ENCODE measurements around the gene TSTD1.
"Not testable (repeated sequence)": the region's sequence is repeated elsewhere in the genome, so short reads cannot be mapped to it uniquely, and the experiment has no call there.

The TSTD1 gene

DNA sequence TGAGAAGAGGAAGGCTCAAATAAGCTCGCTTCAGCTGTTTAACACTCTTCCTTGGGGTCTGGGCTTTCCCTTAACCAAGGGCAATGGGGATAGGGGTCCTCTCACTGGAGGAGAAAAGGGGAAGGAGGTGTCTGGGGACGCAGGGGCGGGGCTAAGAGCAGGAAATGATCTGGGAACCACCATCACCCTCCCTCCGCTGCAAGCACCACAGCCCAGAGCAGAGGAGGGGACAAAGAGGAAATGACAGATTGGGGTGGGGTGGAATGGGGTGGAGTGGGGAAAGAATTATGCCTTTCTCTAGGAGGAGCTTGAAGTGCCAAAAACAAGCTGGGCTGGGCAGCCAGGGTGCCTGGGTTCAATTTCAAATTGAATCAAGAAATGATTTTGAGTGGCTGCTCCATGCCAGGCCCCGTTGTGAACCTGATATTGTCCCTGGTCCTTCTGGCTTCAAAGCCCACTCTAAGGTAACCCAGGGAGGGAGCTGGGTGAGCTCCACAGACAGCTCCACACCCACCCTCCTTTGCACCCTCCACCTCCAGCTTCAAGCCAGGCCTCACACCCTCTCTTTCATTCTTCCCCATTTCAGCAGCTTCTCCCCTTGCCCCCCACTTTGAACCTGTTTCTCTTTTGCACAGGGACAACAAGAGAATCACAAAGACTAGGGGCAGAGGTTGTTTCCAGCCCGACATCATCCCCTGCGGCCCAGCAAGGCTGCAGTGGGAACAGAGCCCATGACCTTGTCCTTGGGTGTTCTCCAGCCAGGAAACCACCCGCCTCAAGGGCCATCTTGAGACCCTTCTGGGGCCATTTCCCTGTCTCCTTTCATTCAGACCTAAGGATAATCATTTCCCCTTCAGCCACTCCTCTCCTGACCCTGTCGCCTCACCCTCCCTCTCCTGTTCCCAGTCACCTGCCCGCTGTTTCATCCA is 29.8 kb upstream of the TSTD1 start:
- no peak for DNase-seq

DNA sequence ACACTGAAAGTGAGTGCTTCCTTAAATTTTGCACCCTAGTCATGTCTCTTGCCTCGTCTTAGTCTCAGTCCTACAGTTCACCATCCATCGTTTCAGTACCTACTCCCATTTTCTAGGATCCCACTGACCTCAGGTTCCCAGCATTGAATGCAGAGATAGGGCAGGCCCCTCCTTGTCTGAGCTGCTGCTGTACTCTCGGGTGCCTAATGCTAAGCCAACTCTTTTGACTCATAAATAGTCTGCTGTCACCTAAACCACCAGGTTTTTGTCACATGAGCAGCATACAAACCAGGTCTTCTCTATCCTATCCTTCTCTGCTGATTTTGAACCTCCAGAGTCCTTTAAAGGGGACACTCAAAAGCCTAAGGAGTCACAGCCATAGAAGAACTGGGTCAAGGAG is 27.9 kb upstream of the TSTD1 start:
- no peak for DNase-seq

DNA sequence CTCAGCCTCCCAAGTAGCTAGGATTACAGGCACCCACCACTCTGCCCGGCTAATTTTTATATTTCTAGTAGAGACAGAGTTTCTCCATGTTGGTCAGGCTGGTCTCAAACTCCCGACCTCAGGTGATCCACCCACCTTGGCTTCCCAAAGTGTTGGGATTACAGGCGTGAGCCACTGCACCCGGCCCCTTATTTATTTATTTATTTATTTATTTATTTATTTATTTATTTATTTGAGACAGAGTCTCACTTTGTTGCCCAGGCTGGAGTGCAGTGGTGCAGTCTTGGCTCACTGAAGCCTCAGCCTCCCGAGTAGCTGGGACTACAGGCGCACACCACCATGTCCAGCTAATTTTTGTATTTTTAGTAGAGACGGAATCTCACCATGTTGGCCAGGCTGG is 26.9 kb upstream of the TSTD1 start:
- not testable (repeated sequence) for DNase-seq

DNA sequence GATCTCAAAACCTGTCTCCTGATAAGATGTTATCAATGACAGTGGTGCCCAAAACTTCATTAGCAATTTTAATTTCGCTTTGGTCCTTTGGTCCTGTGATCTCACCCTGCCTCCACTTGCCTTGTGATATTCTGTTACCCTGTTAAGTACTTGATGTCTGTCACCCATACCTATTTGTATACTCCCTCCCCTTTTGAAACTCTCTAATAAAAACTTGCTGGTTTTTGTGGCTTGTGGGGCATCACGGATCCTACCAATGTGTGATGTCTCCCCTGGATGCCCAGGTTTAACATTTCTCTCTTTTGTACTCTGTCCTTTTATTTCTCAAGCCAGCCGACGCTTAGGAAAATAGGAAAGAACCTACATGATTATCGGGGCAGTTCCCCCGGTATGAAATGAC is 25.2 kb upstream of the TSTD1 start:
- DNase-seq = not testable (repeated sequence)

DNA sequence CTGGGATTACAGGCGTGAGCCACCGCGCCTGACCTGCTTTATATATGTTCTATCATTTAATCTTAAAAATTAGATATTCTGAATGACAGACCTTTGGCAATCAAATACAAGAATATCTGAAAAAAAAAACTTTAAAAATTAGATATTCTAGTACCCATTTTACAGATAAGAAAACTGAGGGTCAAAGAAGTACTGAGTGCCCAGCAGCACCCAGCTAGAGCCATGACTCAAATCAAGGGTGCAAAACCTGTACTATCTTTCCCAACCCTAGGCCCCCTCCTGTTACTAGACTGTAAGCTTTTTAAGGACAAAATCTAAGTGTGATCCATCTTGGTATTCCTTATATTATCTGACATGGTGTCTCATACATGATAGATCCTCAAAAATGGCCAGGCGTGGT is 22.7 kb upstream of the TSTD1 start:
- no peak for DNase-seq

DNA sequence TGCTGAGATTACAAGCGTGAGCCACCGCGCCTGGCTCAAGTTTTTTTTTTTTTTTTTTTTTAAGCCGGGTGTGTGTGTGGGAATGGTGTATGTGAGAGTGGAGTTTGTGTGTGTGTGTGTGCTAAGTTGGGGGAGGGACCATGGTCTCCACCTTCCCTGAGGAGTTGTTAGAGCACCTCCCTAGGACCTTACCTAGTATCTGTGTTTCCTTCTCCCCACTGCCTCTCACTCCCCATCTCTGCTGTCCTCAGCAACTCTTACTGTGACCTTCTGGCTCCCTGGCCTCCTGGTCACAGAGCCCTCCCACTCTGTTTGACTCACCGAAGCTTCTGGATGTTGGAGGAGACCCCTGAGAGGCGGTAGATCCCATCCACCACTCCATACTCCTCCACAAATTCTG is 20.5 kb upstream of the TSTD1 start:
- DNase-seq = no peak

DNA sequence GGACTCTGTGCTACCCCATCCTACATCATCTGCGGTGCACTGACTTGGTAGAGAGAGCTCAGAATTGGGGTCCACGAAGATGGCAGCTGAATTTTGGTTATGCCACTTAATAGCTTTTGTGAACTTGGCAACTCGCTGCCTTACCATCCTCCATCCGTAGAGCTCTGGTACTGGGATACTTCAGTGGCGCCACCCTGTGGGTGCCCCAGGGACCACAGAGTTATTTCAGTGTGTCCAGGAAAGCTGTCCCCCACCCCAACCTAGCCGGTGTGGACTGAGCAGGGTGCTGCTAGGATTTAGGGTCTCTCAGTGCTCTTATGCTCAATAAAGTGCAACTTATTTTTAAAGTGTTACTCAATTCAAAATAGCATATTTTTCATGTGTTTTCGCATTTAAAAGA is 16.0 kb upstream of the TSTD1 start:
- no peak for DNase-seq

DNA sequence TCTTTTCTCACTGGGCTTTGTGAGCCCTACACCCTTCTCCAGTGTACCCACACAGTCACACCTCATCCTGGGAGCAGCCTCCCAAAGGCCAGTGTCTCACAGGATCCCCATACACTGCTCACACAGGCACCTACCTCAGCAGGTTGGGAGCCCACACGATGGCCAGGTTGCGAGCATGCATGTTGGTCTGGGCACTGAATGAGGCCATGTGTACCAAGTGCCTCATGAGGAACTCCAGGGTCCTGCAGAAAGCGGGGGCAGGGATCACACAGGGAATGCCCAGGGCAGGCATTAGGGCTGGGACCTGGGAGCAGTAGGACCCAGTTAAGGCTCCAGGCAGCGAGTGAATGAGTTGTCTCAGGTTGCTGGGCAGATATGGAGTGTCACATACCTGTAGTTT is 15.5 kb upstream of the TSTD1 start:
- no peak for DNase-seq

DNA sequence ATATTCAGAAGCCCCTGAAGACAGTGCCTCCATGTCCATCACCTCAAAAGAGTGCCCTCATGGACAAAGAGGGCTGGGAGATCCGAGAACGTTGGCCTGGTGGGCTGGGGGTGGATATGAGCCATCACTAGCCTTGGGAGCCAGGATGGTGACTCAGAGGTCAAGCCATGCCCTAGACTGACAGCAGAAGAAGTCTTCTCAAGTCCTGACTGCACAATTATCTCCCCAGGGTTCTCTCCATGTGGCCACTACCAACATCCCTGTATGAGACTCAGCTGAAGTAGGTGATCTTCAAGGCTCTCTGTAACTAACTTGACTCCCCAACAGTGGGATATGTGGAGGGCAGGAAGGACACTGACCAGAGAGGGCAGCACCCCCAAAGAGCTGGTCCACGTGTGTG is 14.1 kb upstream of the TSTD1 start:
- no peak for DNase-seq

DNA sequence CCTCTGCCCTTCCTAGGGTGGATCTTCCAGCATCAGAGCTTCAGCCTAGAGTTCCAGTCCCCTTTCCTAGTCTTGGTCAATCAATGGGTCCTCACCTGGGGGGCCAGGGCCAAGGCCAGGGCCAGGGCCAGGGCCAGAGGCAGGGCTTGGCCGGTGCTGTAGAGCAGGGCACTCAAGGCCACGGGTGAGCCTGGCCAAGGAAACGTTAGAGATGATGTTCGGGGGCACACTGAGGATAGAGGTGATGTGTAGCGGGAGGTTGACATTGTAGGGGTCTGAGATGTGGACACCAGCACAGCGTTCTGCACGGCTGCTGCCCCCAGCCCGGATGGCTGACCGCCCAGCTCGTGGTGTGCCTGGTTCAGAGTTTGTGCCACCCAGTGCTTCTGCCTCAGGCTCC is 12.5 kb upstream of the TSTD1 start:
- no peak for DNase-seq

DNA sequence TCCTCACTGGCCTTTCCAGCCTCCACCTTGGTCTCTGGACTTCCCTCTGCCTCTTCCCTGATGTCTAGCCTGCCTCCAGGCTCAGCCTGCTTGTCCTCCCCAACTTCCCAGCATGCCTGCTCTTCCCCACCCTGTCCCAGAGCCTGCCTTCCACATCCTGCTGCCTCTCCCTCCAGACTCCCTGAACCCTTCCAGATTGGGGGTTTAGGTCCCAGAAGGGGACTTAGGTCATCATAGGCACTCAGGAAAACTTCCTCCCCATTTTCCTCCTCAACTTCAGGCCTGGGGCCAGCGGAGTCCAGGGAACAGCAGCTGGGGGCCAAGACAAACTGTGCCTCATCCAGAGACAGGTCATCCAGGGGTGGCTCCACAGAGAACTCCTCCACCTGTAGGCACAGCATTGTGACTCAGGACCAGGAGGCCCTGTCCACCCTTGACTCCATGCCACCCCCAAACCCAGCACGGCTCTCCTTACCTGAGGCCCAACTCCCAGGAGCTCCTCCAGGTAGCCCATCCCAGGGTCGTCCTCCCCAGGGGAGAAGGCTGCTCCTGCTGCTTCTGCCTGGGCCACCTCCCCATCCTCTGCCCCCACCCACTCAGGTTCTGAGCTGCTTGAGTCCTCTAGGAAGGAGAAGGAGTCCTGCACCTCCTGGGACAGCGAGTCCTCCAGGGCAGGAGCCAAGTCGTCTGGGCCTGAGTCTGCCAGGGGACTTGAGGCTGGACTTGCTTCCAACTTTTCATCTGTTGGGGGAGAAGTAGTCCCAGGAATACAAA is 10.4 kb upstream of the TSTD1 start:
- DNase-seq = no peak

DNA sequence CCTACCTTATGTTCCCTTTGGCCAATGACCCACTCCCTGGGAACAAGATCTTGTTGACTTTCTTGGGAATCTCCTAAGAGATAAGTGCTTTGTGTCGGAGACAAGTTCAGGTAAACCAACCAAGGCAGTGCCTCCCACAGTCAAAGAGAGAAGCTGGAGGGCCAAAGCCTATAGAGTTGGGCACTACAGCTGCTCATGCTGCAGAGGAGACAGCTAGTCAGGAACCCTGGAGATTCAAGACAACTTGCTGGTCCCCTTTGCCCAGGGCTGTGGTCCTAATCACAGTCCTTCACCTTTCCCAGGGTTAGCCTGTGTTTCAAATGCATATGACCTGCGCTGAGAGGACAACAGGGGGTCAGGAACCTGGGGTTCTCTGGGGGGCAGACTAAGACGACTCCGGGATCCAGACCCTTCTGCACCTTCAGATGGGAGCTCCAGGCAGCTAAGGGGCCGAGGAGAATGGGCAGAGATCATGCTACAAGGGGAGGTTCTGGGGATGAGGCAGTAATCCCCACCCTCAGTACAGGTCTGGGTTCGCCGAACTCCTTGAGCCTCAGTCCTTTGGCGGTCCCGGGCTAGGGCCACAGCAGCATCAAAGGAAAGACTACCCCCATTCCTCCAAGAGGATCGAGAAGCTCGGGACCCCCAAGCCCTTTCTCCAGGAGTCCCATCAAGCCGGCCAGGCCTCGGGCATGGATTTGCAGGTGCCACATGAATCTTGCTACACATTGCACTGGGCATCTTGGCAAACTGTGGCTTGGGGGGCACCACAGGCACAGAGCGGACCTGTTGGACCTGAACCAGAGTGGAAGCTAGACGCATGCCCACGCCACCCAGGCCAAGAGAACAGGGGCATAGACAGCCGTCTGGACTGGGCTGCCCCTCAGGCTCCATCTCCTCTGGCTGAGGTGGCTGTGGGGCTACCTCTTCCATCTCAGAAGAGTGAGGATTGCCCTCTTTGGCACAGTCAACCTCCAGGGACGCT is 9.0 kb upstream of the TSTD1 start:
- DNase-seq = no peak

DNA sequence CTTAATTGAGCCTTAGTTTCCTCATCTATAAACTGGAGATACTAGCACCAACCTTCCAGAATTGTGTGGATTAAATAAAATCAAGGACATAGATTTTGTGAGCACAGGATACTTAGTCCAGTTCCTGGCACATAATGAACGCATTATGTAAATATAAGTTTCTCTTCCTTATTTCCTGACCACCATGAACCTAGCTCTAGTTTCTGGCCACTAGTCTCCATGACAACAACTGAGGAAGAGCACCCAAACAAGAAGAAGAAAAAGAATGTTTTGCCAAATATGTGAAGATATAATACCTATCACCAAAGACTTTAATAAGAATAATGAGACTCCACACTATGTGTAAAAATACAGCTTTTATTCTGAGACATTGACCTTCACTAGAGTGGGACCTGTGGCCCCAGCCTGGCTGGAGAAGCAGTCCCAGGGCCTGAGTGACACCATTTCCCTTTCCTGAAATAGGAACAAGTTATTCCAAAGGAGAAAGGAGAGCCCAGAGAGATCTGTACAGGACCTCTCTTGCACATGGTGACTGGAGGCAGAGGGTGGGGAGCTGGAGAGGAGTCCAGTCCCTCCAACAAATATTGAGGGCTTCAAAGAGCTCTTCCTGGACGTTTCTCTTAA is 8.0 kb upstream of the TSTD1 start:
- no peak for DNase-seq

DNA sequence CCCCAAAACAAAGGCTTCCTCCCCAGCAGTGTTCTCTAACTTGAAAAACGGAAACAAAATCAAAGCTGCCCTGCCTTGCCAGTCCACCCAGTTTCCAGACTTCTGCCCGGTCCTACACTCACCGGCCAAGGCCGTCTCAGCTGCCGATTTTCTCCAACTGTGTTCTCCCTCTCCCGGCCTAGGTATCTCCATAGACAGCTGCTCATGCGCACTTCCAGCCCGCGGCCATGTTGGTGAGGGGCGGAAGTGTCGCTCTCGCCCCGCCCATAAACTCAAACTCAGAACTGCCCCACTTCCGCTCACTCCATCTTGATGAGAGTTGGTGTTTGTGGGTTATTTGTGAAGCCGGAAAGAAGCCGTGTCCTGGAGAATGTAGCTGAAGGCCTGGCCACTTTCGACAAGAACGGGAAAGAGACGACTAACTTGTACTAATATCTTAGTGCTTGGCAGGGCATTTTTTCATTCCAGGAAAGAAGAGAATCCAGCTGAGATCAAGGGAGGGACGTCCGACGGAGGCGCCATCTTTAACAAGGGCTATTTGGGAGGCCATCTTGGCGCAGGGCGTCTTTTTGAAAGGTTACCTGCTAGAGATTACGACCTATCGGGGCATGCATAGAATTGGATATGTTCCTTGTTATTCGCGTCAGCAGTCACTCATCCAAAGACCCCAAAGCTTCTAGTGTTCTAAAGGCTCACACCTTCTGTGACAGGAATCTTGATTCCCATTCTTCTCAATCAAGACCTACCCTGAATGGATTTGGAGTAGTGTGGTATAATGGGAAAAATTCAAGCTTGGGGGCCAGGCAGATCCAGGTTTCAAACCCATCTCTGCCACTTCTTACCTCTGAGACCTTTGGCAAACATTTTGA is 7.2 kb upstream of the TSTD1 start, which contains the start of gene USF1:
Gene USF1, minus strand, starts transcription at position 242 of the 869 bp plus-strand sequence. CDS start 2,702 bp downstream, outside the sequence.
- peak; percentile 100 for DNase-seq

DNA sequence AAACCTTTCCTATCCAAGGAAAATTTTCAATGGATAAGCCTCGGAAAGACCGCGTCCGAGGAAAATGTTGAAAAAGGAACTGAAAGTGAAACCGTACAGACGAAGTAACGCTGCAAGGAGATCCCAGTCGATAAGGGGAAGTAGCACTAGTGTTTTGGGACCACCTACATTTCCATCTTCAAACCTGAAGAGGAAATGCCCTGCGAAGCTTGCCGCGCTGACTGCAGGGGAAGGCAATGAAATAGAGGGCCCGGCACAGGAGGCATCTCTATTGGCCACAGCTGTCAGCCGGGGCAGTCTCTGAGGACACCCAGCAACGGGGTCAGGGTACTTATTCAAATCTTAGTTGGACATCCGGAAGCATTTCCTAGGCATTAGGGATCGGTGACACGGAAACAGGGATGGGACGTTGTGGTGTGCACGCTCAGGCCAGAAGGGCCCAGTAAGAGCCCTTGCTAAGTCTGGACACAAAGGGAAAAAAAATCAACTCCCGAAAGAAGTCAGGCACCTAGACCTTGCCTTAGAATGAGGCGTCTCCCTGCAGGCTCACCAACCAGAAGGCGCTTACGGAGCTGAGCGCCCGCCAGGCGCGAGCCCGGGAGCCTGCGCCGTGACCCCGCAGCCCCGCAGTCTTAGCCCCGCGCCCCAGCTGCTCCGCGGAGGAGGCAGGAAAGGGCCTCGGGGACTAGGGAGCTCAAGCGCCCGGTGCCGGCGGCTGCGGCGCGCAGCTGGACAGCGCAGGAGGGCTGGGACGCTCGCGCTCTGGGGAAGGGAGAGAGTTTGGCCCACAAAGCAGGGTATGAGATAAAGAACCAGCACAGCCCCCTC is 6.4 kb upstream of the TSTD1 start:
- DNase-seq = no peak

DNA sequence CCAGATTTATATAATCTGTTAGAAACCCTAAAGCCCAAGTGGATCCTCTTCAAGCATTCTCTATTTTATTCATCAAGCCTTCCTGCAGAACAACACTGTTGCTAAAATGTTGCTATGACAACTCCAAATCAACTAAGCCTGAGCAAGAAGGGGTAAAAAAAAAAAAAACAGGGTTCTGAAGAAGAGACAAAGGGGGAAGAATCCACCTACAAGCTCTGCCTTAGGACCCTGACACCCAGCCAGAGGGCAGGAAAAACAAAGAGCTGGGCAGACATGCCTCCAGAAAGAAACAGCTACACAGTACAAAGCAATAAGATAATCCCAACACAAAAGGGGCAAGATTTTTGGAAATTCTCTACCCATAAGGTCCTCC is 5.8 kb upstream of the TSTD1 start:
- DNase-seq = no peak

DNA sequence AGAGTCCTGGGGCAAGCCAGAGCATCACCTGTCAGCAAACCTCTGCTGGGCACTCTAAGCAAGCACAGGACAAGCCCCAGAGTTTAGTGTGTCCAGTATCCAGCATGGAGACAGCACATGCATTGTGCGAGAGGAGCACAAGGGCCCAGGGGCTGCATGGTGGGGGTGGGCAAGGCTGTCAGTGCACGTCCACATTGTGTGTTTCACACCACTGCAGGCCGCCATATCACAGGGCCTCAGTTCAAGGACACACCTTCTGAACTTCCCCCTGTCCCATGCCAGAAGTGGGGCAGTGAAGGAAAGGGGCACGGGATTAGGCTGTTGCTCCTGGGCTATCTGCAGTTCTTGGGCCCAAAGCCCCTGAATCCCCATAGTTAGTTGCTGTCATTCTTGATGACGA is 782 bp upstream of the TSTD1 start:
- no peak for DNase-seq

DNA sequence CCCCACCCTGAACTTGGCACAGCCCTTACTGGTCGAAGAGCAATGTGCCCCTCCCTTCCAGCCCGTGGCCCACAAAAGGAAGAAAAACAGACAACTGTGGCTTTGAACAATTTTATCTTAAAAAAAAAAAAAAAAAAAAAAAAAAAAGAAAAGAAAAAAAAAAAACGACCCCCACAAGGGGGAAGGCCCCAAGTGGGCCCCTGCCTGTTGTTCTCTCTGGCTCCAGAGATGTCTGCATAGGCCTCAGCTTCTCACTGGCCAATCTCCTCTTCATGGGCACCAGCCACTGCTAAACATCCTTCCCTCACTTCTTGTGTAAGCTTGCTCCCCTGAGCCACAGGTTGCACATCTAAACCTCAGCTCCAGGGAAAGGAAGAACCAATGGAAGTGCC is 386 bp upstream of the TSTD1 start:
- DNase-seq = no peak

DNA sequence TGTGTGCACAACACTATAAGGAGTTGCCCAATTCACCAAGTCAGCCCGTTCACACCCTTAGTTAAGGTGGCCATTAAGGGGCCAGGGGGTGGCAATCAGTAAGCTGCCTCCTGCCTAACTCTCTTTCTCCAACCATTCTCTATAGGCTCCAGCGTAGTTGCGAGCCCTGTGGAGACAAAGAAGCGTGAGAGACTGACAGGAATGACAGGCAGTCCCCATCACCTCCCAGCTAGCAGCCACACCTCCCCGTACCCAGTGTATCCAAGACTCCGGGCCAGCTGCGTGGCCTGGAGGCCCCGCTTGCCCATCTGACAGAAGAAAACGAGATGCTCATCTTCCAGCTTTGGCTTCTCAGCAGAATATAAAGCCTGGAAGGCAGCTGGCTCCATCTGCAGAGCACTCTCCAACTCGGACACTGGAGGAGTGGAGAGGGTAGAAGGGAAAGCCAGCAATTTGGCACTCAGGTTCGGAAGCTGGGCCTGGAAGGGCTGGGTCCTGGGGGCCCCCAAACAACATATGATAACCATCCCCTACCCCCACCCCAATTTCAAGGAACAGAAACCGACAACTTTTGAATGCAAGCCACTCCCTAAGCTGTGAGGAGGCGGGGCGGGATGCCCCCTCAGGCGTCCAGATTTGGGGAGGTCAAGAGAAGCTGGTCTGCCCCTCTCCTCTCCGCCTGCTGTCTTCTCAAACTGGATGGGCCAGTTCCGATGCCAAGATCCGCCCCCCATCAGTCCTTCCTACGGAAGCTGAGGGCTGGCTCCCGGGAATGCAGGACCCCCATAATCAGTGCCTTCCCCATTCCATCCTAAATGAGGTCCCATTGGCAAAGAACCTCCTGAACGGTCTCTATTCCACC is 872 bp downstream of the TSTD1 start:
- DNase-seq = peak; percentile 28

All from retina (tissue), 1 donor.